ENCODE data around the gene SNRNP35. TPM values are rescaled to one million over a fixed set of nuclear protein-coding genes. Genes with fewer than 3 reads are reported as not detected.

Gene SNRNP35
- total and polyA plus RNA-seq, 2 donors (not counting 1 experiment from before 2014, with no cell fraction given), result 33.8 to 57.8 TPM

GRCh38 chr12:123478069-123478468 is 20.1 kb downstream of the SNRNP35 start:
- Histone ChIP-seq H2AFZ (ENCODE audit: insufficient read depth, low read depth, low read length, poor library complexity, severe bottlenecking) (no peak overlapping the region), H3K27ac (ENCODE audit: low read length in 2 of 2) (no peak overlapping the region), H3K9ac (ENCODE audit: low read length) (no peak overlapping the region), H3K4me3 (ENCODE audit: control extremely low read depth in 1 of 5, extremely low read depth in 1 of 5, insufficient read depth in 1 of 5, low read depth in 2 of 5, low read length in 4 of 5) (no peak overlapping the region), H3K27me3 (replicated peaks in 1 of 4; ENCODE audit: control extremely low read depth in 1 of 4, control insufficient read depth in 3 of 4, insufficient read depth in 4 of 4, low read length in 3 of 4) (no peaks in the 10 kb centered on the region), H3K4me2 (replicated peaks; ENCODE audit: low read depth, low read length, poor library complexity, severe bottlenecking) (no peak overlapping the region), H3K9me3 (ENCODE audit: control extremely low read depth in 1 of 3, control insufficient read depth in 2 of 3, insufficient read depth in 1 of 3, low read length in 2 of 3) (no peaks in the 10 kb centered on the region), H4K20me1 (ENCODE audit: control insufficient read depth, insufficient read depth, low read length, poor library complexity, severe bottlenecking) (no peaks in the 10 kb centered on the region), H3K4me1 (ENCODE audit: control insufficient read depth in 2 of 2, insufficient read depth in 2 of 2, low read length in 2 of 2) (peaks cover 5 to 12% of the 10 kb centered on the region in 2 donors), H3K79me2 (ENCODE audit: control insufficient read depth, insufficient read depth, low read length) (peaks cover 5% of the 10 kb centered on the region), H3K36me3 (replicated peaks in 1 of 2; ENCODE audit: control extremely low read depth in 1 of 2, control insufficient read depth in 1 of 2, extremely low read depth in 1 of 2, insufficient read depth in 2 of 2, low read length in 1 of 2) (peaks cover 0 to 3% of the 10 kb centered on the region in 2 experiments)
- no peaks in the 10 kb centered on the region for H3K27me3 Mint-ChIP-seq
- no peak for ATAC-seq (ENCODE audit: low read depth)
- no peaks in the 10 kb centered on the region for H3K9me3 Mint-ChIP-seq (ENCODE audit: insufficient read depth)
- intact Hi-C loops (cut with micrococcal nuclease), result no loop called here
- WGBS (ENCODE audit: insufficient coverage), result 87% methylated on average over 10 of the region's 11 CpGs
- no peak overlapping the region for H3K4me3 Mint-ChIP-seq
- peaks cover 3% of the 10 kb centered on the region for H3K4me1 Mint-ChIP-seq
- no peak overlapping the region for H3K27ac Mint-ChIP-seq
- POLR2A ChIA-PET, result interaction anchor here (0.6 kb wide), 1 partner anchor 645 kb away, joined by 4 read pairs; no protein-coding TSS in a partner anchor
- CTCF ChIA-PET, result no interaction called here
- TF ChIP-seq CTCF (IDR thresholded peaks at IDR 0.05) (no peak), EZH2 (IDR thresholded peaks at IDR 0.05; ENCODE audit: borderline replicate concordance, insufficient read depth, low read depth, low read length, poor library complexity, severe bottlenecking) (no peak)
- DNase-seq, result no peak

- WGBS (ENCODE audit: insufficient coverage), result 94% methylated on average over 10 of the region's 10 CpGs
- Histone ChIP-seq H4K20me1 (ENCODE audit: control insufficient read depth, insufficient read depth, low read length, poor library complexity, severe bottlenecking) (no peaks in the 10 kb centered on the region), H3K4me1 (ENCODE audit: control insufficient read depth in 2 of 2, insufficient read depth in 2 of 2, low read length in 2 of 2) (peaks cover 5 to 12% of the 10 kb centered on the region in 2 donors), H2AFZ (ENCODE audit: insufficient read depth, low read depth, low read length, poor library complexity, severe bottlenecking) (no peak overlapping the region), H3K27me3 (replicated peaks in 1 of 4; ENCODE audit: control extremely low read depth in 1 of 4, control insufficient read depth in 3 of 4, insufficient read depth in 4 of 4, low read length in 3 of 4) (no peaks in the 10 kb centered on the region), H3K9me3 (ENCODE audit: control extremely low read depth in 1 of 3, control insufficient read depth in 2 of 3, insufficient read depth in 1 of 3, low read length in 2 of 3) (no peaks in the 10 kb centered on the region), H3K79me2 (ENCODE audit: control insufficient read depth, insufficient read depth, low read length) (peaks cover 5% of the 10 kb centered on the region), H3K9ac (ENCODE audit: low read length) (no peak overlapping the region), H3K4me2 (replicated peaks; ENCODE audit: low read depth, low read length, poor library complexity, severe bottlenecking) (no peak overlapping the region), H3K4me3 (ENCODE audit: control extremely low read depth in 1 of 5, extremely low read depth in 1 of 5, insufficient read depth in 1 of 5, low read depth in 2 of 5, low read length in 4 of 5) (no peak overlapping the region), H3K36me3 (replicated peaks in 1 of 2; ENCODE audit: control extremely low read depth in 1 of 2, control insufficient read depth in 1 of 2, extremely low read depth in 1 of 2, insufficient read depth in 2 of 2, low read length in 1 of 2) (peaks cover 0 to 3% of the 10 kb centered on the region in 2 experiments), H3K27ac (ENCODE audit: low read length in 2 of 2) (no peak overlapping the region)
- Mint-ChIP-seq H3K27me3 (no peaks in the 10 kb centered on the region), H3K27ac (no peak overlapping the region), H3K4me3 (no peak overlapping the region), H3K4me1 (peaks cover 5% of the 10 kb centered on the region), H3K9me3 (ENCODE audit: insufficient read depth) (no peaks in the 10 kb centered on the region)
- intact Hi-C loops (cut with micrococcal nuclease), result no loop called here
- TF ChIP-seq EZH2 (IDR thresholded peaks at IDR 0.05; ENCODE audit: borderline replicate concordance, insufficient read depth, low read depth, low read length, poor library complexity, severe bottlenecking) (no peak), CTCF (IDR thresholded peaks at IDR 0.05) (no peak)
- no peak for DNase-seq
- no peak for ATAC-seq (ENCODE audit: low read depth)
- ChIA-PET CTCF (no interaction called here), POLR2A (no interaction called here)
Measured at GRCh38 chr12:123478762-123479161, 20.8 kb downstream of the SNRNP35 start.
